HG03469 (cell line): ENCODE results near the gene CDK18.

Source experiments
- ATAC-seq: cut with Tn5 transposase; IDR thresholded peaks from one replicate; pipeline ENCODE4 v1.9.1; 2021; ENCODE audit warnings: mild to moderate bottlenecking, moderate library complexity, moderate number of reproducible peaks; ENCODE audit not compliant: unreplicated experiment

CDK18 gene

DNA sequence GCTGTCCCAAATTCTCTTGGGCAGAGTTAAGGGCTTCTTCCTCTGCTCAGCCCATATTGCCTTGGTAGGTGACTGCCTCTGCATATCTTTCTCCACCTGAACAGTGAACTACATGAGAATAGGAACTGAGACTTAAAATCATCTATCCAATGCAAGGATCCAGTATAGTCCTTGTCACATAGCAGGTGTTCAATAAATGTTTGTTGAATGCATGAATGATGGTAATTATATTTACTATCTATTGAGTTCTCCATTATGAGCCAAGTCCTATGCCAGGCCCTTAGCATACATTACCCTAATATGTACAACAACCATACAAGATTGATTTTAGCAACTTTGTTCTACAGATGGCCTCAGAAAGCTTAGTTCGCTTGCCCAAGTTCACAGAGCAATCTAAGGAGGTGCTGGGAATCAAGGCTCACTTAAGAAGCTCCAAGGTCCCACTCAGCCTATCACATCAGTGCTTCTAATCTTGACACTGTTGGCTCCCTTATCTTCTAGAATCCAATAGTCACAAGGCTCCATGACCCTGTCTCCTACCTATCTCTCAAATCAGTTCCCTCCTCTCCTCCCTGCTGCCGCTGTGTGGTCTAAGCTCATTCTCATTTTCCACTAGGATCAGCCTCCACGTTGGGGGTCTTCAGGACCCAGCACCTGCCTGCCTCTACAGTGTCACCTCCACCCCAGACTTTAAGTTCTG, 2.2 kb upstream of the CDK18 start:
- ATAC-seq, result no peak

DNA sequence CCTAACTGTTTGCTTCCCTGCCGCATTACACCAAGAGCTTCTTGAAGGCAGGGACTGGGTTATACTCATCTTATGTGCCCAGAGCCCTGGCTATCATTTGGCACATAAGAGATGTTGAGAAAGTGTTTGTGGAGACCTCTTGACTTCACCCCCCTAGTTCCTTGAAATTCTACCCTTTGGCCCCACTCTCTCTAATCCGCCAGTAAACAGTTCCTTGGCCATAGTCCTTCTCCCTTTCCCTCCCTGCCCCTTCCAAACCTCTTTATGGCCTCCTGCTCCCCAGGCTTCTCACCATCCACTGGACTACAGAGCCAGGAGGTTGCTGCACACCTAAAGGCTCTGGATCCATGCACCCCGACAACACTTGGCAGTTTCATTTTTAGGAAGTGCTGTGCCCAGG, 1.5 kb upstream of the CDK18 start:
- ATAC-seq, result no peak

DNA sequence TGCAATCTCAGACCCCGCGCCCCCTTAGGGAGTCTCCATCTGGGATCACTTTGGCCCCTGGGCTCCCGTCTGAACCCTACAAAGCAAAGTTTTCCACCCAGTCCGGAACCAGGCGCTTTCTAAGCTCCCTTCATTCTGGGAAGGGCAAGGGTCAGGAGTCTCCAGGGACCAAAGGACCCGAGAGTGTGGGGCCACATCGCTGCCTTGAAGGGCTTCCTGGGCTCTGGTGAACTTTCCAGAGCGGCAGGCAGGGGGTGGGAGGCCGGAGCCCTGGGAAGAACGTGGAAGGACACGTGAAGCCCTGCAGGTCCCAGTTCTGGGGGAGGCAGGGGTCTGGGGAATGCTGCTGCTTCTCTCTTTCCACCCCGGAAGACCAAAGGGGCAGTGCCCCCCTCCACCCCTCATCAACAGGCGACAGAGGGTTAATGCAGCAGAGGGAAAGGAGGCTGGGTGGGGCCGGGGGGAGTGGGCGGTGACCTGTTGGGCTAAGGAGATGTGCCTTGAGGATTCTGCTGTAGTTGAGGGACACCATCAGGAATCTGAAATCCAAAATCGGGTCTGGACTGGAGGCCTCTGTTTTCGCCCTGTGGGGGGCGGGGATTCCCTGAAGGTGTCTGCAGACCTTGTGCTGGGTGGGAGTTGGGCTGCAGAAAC, 734 bp downstream of the CDK18 start:
- ATAC-seq, result no peak

DNA sequence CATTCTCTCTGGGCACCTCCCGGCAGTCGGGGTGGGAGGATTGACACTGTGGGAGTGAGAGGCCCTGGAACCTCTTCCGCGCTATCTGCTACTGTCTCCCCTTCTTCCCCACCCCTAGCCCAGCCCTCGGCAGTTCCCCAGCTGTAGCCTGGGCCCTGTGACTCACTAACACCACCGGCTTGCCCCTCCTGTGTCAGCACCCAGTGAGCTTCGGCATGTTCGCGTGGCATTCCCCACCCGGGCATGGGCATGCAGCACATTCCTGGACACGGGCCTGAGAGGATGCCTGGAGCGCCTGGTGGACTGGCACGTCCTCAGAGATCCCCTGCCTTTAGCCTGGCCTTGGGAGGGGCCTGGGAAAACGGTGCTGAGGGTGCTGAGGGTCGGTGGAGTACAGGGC, 1.3 kb downstream of the CDK18 start:
- no peak for ATAC-seq

GRCh38 chr1:205506409-205507200, 2.1 kb downstream of the CDK18 start:
- ATAC-seq, result no peak

DNA sequence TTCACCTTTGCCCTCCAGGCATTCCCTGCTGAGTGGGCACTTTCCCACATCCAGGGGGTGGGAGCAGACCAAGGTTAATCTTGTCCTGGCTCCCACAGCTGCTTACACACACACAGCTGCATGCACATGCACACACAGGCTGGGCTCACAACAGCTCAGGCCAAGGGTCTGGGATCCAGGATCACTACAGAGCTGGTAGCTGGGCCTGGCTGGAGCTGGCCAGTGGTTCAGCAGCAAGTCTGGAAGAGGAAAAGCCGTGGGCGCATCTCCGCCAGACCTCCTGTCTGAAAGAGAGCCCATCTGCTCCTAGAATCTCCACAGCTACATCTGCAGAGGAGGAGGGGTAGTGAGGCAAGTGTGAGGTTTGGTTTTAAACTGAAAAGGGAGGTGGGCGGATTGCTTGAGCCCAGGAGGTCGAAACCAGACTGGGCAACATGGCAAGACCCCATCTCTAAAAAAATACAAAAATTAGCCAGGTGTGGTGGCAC, 3.8 kb downstream of the CDK18 start:
- ATAC-seq, result no peak

GRCh38 chr1:205510308-205510950, 6.0 kb downstream of the CDK18 start:
- ATAC-seq, result no peak

DNA sequence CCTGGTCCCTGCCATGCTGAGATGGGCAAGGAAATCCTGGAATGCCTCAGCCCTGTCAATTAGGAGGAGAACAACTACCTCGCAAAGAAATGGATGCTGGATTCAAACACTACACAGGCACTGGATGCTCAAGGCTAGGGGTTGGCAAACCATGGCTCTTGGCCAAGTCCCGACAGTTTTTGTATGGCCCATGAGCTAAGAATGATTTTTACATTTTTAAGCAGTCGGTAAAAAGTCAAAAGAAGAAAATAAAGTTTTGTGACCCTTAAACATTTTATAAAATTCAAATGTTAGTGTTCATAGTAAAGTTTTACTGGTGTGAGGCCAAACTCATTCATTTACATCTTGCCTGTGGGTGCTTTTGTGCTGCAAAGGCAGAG, 6.5 kb downstream of the CDK18 start:
- no peak for ATAC-seq

GRCh38 chr1:205512059-205513045, 7.9 kb downstream of the CDK18 start:
- ATAC-seq, result no peak

DNA sequence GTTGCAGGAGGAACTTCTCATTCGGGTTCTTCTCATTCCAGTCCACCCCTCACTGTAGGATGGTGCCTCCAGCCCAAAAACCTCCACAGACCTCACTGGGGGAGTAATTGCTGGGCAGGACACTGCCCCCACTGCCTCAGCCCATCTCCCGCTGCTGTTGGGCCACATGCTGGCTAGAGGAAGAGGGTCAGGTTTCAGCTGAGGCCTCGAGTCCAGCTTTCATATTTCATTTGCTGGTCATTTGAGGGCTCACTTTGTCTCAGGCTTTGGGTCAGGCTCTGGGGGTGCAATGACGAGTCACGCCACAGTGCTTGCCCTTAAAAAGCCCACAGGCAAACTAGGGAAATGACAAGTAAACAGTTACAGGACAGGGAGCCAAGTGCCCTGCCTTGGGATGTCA, 9.3 kb downstream of the CDK18 start:
- no peak for ATAC-seq

DNA sequence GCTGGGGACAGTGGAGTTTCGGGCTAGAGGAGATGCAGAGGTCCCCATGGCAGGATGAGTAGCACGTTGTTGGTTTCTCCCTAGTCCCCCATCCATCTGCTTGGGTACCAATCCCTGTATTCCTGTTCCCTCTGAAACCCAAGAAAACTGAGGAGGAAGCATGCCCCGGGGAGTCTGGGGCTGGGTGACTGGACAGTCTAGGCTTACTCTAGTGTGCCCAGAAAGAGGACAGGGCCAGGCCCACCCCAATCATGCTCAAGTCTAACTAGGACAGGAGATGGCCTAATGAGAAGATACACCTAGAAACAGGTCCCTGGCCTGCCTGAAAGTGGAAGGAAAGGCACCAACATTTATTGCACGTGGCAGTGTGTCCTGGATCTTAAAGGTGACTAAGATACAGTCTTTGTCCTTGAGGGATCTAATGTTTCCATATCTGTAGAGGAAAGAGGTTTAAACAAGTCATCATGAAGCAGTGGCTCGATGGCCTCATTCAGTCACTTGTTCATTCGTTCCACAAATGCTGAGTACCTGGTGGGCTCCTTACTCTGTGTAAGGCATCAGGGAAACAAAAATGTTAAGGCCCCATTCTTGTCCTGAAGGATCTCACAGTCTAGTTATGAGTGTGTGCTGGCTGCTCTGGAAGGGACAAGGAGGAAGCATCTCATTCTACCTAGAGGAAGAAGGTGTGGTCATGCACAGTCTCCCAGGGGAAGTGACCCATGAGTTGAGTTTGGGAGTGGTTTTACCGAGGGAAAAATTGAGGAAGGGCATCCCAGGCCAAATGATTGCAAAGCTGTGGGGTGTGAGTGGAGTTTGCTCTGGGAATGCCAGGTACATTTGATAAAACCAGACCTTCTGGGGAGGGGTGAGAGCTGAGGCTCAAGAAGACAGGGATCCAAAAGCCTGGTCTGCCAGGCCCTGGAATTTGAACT, 10.0 kb downstream of the CDK18 start:
- no peak for ATAC-seq

- no peak for ATAC-seq
These were observed 11.3 kb downstream of the CDK18 start for GRCh38 chr1:205515781-205516253.

DNA sequence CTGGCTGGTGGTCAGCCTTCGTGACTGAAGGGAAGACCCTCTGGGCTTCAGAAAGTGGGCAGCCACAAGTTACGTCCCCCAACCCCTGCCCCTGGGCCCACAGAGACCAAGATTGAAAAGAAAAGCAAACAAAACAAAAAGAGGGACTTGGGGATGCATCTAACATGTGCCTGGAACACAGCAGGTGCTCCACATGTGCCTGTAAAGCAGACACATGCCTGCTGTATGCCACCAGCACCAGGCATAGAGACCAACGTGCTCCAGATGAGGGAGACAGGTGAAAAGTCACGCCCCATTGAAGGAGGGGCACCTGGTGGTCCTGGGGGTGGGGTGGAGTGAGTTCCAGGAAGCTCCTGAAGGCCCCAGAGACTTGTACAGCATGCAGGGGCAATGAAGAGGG, 11.9 kb downstream of the CDK18 start:
- no peak for ATAC-seq

DNA sequence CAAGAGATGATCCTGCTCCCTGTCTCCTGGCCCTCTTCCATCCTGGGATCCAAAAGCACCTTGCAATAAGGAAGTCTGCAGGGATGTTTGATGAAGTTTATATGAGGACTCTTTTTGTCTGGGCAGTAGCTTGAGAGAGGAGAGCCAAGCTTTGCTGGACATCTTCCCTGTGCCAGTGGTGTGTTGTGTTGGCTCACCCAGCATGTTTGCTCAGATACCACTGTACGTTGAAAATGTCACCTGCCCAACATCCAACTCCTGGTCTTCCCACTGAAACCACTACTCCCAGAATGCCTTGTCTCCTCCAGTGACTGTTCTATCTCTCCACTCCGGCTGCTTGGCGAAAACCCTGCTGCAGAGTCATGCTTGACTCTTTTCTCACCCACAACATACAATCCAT, 12.8 kb downstream of the CDK18 start:
- no peak for ATAC-seq

DNA sequence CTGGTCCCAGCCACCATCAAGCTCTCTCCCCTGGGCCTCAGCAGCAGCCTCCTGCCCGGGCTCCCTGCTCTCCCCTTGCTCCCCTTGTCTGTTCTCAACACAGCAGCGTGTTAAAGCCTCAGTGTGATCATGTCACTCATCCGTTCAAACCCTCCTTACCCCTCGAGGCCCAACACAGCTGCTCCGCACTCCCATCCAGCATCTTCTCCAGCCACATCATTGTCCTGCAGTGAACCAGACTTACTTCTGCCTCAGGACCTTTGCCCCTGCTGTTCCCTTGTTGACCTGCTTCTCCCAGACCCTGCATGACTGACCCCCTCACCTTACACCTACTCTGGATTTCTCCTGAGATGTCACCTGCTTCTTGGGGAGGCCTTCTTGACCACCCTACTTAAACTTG, 13.3 kb downstream of the CDK18 start:
- ATAC-seq, result no peak

DNA sequence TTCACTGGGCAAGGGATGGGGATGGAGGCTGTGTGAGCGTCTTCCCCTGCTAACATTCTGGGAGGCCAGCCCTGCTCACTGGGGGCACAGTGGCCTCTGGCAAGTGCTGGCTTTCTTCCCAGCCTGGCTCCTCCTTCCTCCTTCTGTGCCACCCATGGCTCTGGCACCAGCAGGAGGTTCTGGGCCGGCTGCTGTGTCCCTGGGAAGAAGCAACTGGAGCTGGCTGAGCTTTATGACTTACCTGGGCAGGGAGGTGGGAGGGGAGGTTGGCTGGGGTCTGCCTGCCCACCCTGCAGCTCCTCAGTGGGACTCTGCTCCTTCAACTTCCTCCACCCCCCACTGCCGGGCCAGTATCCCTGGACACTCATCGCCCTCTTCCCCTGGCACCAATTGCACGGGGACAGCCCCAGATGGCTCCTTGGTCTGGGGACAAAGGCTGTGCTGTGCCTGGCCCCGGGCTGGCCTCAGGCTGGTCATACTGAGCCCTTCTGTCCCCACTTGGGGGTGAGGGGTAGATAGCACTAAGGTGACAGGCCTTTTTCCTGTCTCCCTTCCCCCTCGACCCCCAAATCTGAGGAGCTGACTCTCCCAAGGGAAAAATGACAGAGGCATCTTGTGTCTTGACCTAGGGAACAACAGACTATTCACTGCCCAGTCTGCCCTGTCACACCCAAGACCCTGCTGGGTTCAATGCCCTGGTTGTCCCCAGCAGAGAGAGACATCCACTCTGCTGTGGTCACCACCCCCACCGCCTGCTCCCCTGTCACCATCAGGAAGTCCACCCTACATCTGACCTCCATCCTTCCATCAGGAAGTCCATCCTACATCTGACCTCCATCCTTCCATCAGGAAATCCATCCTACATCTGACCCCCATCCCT, 14.4 kb downstream of the CDK18 start:
- ATAC-seq, result no peak

DNA sequence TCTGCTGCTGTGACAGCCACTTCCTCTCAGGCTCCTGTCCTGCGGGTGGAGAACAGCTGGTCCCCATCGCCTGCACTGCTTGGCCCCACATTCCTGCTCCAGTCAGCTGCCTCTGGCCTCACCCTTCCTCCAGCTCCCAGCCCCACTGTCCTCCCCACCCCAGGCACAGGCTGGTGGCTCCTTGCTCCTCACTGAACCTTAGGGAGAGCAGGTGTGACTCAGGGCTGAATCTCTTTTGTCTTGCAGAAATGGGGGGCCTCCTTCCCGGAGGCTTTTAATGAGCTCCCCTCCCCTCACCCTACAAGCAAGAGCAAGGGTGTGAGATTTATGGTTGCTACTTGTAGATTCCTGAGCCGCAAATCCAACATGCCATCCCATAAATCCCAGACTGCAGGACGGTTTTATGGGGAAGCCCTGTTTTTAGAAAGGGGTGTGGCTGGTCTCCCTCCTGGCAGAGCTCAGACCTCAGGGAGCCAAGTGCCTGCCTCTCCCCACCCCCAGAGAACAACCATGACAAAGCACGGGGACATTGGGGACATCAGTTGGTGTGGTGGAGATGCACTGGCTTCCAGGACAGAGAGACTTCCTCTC, 15.2 kb downstream of the CDK18 start:
- no peak for ATAC-seq

GRCh38 chr1:205520709-205521108, 16.2 kb downstream of the CDK18 start:
- no peak for ATAC-seq
